GM18505 (cell line): ENCODE measurements around the gene DNAJC4.

ENCODE experiments used
- ATAC-seq: cut with Tn5 transposase; IDR thresholded peaks from one replicate; pipeline ENCODE4 v1.9.1; 2021; ENCODE audit not compliant: unreplicated experiment
- POLR2A ChIP-seq: IDR thresholded peaks from 4 replicates; pipeline ENCODE4 v1.6.1; 2011; ENCODE audit warnings: borderline replicate concordance; ENCODE audit not compliant: insufficient read depth, insufficient read length; ENCODE audit errors: extremely low read depth

The DNAJC4 gene

DNA sequence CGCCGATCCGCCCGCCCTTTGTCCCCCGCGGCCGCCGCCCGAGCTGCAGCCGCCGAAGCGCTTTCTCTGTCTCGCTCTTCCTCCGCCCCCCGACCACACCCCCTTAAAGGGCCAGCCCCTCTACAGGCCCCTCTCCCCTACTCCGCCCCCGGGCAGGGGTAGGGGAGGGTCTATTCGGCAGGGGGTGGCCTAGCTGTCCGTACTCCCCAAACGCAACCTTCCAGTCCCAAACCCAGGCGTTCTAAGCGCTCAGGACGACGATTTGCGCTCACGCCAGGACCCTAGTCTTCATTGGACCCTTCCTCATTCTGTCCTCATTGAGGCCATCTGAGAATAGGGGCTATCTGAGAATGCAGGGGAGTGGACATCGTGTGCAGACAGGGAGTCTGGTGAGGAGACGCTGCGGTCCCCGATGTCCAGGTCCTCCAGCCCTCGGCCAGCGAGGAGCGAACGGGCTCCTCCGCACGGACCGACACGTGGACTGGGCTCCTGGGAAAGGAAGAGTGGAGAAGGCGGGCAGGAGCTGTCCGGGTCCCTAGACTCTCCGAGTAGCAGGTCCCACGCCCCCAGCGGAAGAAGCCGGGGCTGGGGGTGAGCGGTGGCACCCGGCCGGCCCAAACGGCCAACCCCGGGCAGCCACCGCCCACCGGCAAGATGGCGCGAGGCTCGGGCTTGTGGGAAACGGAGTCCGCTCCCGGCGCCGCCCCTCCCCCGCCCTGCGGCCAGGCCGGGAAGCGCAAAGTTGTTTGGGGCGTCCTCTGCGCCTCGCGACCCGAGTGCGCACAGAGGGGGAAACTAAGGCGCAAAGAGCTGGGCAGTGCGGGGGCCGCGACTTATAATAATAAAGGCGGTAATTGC lies 16.8 kb downstream of the DNAJC4 start, which contains the start of gene PPP1R14B:
PPP1R14B (minus strand) TSS at position 73 of the 858 bp plus-strand sequence. CDS start 270 bp downstream, outside the sequence.
- no peak for TF ChIP-seq POLR2A
- ATAC-seq = no peak

DNA sequence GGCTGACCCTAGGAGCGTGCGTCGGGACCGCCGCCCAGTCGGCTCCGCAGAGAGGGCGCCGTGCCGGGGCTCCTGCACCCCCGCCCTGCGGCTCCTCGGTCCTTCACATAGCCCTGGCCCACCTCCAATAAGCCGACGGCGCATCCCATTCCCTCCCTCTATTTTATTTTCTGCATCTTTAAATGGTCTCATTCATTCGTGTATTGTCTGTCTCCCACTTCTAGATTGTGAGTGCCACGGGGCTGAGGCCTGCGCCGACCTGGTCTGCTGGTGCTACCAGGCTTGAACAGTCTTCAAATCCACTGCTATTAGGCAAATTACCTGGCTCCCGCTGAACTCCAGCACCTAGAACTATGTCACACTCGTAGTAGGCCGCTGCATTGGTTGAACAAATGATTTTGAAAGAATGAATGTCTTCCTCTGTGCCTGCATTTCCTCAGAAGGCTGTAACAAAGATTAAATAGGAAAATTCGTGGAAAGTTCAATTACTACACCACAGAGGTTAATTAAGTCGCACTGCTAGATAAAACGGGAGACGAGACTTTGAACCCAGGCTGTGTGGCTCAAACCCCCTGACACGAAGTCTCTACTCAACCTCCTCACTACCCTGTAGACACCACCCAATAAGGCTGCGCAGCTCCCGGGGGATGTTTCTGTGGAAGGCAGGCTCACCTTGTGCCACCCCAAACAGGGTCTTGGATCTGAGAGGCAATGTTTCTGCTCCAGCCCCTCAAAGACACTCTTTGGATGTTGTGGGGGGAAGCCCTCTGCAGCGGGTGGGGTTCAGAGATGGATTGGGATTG lies 17.6 kb downstream of the DNAJC4 start:
- TF ChIP-seq POLR2A = no peak
- ATAC-seq = no peak

DNA sequence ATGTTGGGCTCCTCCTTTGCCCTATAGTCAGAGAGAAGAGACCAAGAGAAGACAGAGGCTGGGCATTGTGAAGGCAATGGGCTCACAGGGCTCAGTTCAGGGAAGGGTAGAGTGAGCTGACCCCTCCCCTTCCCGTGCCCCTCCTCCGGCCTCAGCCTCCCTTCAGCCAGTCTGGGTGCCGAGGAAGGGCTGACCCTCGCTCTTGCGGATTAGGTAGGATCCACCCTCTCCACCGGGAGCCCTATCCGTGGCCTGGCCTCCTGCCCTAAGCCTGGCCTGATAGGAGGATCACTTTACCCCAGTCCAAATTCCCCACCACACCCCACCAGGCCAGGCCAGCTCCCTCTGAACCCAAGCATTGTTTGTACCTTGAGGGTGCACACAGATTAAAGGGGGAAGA lies 18.2 kb downstream of the DNAJC4 start:
- TF ChIP-seq POLR2A = no peak
- no peak for ATAC-seq

DNA sequence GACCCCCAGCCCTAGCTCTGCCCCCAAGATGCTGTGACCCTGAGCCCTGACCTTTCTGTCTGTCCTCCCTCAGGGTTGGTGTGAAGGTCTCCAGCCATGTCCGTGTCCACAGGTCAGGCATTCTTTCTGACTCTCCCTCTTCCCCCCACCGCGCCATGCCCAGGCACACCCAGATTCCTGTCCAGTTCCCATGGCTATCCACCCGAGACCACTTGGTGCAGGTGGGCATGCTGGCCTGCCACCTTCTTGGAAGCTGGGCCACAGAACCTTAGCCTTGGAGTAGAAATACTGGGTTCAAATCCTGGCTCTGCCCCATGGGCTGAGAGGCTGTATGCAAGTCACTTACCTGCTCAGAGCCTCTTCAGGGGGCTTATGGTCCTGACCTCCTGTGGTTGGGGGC lies 18.7 kb downstream of the DNAJC4 start:
- no peak for ATAC-seq
- TF ChIP-seq POLR2A = no peak

DNA sequence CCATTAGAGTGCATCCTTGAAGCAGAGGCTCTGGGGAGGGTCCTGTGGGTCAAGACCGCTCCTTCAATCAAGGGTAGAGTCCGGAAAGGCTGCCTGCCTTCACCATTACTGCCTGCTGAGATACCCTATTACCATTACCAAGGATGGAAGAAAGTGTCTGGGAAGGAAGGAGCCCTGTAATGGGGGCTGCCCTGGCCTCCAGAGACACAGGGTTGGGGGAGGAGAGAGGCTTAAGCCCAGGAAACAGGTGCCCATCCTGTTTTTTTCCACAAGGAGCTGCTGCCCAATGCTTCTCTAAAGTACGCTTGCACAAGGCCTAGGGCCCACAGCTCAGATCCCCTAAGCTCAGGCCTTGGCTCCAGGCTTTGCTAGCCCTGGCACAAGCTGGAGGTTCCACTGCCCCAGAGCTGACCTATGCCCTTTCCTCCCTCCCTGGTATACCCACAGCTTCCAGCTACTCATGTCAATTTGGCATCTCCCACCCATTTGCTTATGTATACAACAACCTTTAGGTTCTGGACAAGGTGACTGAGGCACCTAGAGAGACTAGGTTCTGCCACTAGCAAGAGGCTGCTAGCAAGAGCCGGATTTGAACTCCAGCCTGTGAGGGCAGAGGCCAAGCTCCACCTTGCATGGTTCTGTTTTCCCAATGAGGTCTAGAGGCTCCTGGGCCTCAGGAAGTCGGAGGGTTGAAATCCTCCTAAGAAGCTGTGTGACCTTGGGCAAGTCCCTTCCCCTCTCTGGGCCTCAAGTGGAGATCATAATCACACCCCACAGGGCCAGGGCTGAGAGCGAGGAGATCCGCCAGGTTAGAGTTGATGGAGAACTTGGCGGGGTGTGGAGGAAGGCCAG lies 19.4 kb downstream of the DNAJC4 start:
- no peak for ATAC-seq
- TF ChIP-seq POLR2A = no peak

DNA sequence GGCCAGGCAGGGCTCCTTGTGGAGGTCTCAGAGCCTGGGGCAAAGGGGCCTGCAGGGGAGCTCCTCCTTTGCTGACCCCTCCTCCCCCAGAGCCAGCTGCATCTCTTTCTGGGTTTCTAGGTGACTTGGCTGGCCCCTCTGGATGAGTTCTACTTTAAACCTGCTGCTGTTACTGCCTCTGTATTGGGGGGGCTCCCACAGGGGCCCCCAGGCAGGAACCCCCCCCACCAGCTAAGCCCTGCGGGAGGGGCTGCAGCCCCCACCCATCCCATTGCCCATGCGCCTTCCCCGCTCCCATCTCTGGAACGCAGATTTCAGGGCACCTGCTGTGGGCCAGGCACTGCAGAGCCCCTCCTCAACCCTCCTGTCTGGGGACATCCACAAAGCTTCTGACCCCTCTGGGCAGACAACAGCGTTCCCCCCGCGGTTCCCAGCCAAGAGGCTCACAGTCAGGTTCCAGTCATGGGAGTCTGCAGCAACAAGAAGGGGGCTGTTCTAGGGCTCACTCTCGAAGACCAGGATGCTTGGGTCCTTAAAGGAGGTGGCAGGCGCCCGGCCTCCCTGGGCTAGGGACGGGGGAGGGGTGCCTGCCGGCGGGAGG lies 20.2 kb downstream of the DNAJC4 start:
- TF ChIP-seq POLR2A = no peak
- no peak for ATAC-seq

DNA sequence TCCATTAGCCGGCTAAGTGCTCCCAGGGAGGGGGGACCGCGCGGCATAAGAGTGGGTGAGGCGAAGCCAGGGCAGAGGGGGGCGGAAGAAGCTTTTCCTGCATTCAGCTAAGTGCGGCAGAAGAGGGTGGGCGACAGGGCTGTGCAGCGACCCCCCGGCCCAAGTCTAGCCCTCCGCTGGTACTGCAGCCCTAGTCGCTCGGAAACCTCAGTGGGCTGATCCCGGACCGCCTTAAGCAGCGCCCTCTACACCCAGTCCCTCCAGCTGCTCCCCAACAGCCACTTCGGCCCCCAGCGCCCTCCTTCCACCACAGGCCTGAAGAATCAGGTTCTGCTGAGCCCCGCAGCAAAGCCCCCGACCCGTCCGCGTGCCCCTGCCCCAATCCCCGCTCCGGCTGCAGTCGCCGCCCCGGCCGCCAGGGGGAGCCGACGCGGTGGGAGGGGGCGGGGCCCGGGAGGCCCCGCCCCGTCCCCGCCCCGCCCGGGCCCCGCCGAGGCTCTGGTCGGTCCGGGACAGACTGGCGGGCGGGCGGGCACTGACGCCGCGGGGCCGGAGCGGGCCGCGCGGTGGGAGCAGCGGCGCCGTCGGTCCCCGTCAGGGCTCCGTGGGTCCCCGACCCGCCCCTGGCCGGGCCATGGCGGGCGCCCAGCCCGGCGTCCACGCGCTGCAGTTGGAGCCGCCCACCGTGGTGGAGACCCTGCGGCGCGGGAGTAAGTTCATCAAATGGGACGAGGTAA lies 20.8 kb downstream of the DNAJC4 start, which contains the start of gene PLCB3:
PLCB3 (plus strand) TSS at position 515 of the 737 bp plus-strand sequence; CDS start at position 635, 120 bp downstream.
- ATAC-seq = peak; percentile 38
- TF ChIP-seq POLR2A = peak; percentile 46

DNA sequence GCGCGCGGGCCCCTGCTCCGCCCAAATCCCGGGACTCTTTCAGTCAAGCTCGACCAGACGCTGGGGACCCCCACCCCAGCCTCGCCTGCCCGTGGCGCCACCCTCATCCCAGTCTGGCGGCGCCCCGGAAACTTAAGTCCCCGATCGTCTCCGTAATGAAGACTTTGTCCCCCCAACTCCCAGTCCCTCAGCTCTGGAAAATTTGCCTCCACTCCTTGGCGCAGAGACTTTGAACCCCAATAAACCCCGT lies 21.3 kb downstream of the DNAJC4 start:
- ATAC-seq = peak; percentile 11
- TF ChIP-seq POLR2A = no peak

DNA sequence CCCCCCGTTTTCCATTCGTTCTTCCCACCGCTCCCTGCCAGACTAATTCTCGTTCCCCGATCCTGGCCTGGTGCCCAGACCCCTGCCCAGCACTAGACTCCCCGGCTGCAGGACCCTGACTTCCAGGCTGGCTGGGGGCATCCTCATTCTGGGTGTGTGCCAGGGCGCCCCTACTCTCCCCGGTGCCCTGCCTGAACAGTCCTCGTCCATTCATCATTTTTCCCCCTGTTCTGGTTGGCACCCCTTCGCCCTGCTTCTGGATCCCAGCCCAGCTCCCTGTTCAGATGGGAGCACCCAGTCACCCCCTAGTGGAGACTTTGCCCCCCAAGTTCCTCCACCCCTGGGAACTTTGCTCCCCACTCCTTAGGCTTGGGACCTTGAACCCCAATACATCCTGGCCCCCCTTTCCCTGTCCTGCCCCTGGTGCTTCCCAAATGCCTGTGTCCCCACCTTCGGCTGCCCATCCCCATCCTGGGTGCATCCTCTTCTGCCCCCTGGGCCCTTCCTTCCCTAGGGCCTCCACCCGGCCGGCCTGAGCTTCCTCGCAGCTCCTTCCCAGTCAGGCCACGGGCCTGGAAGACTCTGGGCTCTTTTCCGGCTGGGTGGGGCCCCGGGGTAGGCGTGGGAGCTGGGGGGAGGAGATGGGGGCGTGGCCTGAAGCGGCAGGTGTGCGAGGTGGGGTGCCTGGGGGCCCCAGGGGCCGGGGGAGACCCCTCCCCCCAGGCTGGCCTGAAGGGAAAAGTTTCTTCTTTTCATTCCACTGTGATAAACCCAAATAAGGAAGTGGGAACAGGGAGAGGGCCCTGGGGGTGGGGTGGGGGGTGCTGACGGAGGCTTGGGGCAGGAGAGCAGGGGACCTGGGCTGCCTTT lies 21.9 kb downstream of the DNAJC4 start:
- ATAC-seq = no peak

DNA sequence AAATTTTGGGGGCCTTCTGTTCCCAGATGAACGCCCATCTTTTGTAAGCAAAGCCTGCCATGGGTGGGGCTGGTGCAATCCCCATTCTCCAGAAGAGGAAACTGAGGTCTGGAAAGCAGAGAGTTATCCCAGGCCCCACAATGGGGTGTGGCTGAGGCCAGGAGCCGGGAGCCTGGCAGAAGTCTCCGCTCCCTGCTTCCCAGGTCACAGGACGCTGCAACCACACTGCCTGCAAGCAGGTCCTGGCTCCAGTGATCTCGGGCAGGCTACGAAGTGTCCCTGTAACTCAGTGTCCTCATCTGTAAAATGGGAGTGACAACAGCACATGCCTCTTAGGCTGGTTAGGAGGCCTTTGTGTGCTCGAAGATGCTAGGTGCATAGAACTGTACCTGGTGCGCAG lies 22.7 kb downstream of the DNAJC4 start:
- no peak for TF ChIP-seq POLR2A
- ATAC-seq = no peak

More for the DNA sequence above, 21.9 kb downstream of the DNAJC4 start:
- no peak for TF ChIP-seq POLR2A

DNA sequence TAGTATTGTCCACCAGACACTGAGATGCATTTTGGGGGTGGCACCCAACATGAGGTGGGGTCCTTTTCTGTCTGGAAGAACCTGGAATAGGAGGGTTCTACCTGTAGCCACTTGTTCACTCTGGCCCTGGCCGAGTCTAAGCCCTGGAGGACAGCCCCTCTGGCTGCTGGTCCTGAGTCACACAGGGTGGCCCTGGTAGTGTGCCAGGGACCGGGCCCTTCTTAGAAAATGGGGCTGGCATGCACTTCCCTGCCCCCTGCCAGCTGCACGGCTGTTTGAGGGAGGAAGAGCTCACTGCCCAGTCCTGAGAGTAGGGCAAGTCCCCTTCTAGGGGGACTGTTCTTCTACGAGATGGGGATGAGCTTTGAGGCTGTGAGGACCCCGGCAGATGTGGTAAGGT lies 23.1 kb downstream of the DNAJC4 start:
- TF ChIP-seq POLR2A = no peak
- no peak for ATAC-seq

DNA sequence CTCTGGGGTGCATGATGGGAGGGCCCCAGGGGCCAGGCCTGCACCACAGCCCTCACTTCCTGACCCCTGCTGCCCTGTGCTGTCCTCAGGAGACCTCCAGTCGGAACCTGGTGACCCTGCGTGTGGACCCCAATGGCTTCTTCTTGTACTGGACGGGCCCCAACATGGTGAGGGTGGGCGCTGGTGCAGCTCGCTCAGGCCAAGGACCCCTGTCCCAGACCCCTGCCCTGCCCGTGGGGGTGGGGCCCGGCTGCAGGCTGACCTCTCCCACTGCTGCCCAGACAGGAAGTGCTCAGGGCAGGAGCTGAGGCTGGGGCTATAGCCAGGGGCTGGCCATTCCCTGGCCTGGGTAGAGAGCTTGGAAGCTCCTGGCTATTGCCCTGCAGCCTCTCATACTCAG lies 24.0 kb downstream of the DNAJC4 start:
- no peak for TF ChIP-seq POLR2A
- no peak for ATAC-seq
